ENCODE results near the gene SRD5A1. TPM values are rescaled to one million over a fixed set of nuclear protein-coding genes. Genes with fewer than 3 reads are reported as not detected.

The SRD5A1 gene
- total RNA-seq, 1 experiment from 2014 or later = 43.6 TPM

Other genes starting within 250 kb of the SRD5A1 start
- gene UBE2QL1, start 184.6 kb upstream of the SRD5A1 start, total RNA-seq (2014; rRNA removed; shearing (Covaris generic)) = not detected in 2 replicates
- 184 and 186 TPM in 2 replicates for gene NSUN2, start 396 bp upstream of the SRD5A1 start, total RNA-seq (2014; rRNA removed; shearing (Covaris generic))
- gene TENT4A, start 80.0 kb downstream of the SRD5A1 start, total RNA-seq (2014; rRNA removed; shearing (Covaris generic)) = 16.5 and 23.0 TPM in 2 replicates